Endometrial microvascular endothelial cells (primary cell): ENCODE data around the gene ARVCF. TPM values are rescaled to one million over a fixed set of nuclear protein-coding genes. Genes with fewer than 3 reads are reported as not detected.

Source experiments
- in situ Hi-C: cut with HindIII; loops from 2 replicates; pipeline ENCODE4 v1.10.0; 2017; ENCODE audit warnings: low sequenced_read_pairs, low pct_unique_long_range_greater_than_20kb; ENCODE audit errors: inconsistent ontology term
- total RNA-seq: library from RNA; depleted of rRNA; stranded (reverse); fragments of >200 nt; gene quantifications from one replicate; pipeline ENCODE4 v1.2.3, GENCODE V29; 2015; ENCODE audit errors: inconsistent ontology term

The ARVCF gene
- total RNA-seq, 1 donor from 2014 or later: 60.4 TPM

DNA sequence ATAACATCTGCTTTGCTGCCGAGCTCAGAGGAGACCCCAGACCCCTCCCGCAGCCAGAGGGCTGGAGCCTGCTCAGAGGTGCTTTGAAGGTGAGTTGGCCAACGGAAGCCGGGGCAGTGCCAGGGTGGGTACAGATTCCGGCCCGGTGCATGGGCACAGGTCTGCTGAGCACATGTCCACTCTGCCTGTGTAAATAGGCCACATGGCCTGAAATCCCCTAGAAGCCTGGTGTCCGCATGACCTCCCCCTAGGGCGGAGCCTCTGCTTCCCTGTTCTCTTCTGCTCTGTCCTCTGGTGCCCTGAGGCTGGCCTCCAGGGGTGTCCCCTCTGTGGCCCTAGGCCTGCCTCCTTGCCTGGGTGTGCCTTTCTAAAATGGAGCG is 55.4 kb downstream of the ARVCF start:
- in situ Hi-C loops: loop anchor here (25.0 kb wide), 1 partner anchor 151 kb away; the partner anchor contains the start of genes RANBP1 and TRMT2A

DNA sequence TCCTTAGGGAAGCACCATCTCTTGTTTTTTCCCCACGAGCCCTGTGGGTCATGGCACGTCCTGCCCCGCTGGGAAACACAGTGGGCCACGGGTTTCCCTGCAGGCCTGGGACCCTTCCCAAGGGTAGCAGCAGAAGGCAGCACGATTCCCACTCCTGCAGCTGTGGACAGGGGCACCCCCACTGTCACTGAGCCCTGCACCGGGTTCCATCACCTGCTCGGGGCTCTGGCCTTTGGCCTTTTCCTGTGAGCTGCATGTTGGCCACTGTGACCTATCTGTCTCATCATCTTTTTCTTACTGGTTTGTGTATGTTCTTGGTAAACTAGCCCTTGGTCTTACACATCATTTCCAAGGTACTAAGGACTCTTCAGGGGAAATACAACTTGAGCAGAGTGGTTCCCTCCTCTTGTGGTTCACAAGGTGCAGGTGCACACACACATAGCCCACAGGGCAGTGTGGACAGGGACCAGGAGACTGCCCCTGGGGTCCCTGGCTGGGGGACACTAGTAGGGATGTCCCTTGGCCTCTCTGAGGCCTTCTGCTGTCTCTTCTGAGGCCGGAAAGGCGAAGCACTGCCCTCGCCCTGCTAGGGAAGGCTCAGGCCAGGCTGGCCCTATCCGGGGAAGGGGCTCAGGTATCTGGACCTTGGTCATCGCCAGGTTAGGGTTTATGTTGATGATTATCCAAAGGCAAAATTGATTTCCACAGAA is 56.0 kb downstream of the ARVCF start:
- in situ Hi-C loops: loop anchor here (25.0 kb wide), 1 partner anchor 152 kb away; the partner anchor contains the start of genes RANBP1 and TRMT2A

DNA sequence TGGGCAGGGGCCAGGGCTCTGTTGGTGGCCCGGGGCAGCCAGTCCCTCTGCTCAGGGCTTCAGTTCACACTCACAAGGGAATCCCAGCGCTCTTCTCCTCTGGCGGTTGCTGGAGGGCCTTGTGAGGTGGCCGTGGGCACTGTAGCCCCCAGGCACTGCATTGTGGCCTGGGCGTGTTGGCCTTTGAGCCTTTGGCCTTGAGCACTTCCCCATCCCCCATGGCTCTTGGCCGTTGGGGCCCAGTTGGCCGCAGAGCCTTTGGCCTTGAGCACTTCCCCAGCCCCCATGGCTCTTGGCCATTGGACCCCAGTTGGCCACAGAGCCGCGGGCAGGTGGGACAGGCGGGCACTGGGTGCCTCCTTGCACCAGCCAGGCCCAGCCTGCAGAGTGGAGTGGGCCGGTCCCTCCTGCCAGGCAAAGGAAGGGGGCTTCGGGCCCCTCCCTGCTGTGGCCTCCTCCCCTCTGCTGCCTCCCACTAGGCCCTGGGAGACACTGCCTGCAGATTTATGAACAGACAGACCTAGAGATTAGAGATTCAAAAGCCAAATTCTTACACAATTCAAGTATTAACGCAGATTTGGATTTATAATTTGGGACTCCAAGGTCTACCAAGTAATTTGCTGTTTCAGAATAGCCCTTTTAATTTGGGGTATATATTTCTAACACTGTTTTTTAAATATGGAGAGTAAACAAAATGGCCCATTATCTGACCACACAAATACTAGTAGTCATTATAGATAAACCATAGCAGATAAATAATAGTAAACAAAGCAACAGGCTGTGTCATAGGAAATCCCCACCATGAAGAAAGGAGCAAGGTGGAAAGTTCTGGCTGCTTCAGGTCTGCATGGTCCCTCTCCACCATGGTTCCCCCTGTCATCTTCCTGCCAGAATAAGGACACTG is 56.8 kb downstream of the ARVCF start:
- in situ Hi-C loops: loop anchor here (25.0 kb wide), 1 partner anchor 152 kb away; the partner anchor contains the start of genes RANBP1 and TRMT2A

DNA sequence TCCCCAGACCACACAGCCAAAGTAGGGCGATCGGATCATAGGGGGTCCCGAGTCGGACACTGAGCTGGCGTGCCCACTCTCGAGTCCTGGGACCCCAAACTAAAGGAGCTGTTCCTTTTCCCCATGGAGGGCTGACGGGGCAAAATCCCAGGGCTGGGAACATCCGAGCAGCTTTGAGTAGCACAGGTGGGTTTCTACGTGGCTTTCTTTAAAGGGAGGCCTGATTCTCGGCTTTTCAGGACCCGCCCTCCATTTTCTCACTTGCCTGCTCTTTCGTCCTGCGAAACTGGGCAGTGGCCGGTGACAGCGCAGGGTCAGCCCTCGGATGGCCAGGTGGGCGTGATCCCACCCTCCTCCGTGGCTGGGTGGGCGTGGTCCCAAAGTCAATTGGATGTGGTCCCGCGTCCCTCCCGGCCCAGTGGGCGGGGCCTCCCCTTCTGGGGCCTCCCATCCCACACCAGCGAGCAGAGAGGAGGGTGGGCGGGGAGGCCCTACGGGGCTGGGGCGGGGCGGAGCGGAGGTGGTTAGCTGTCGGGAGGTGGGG is 57.5 kb downstream of the ARVCF start:
- in situ Hi-C loops: loop anchor here (25.0 kb wide), 1 partner anchor 153 kb away; the partner anchor contains the start of genes RANBP1 and TRMT2A

DNA sequence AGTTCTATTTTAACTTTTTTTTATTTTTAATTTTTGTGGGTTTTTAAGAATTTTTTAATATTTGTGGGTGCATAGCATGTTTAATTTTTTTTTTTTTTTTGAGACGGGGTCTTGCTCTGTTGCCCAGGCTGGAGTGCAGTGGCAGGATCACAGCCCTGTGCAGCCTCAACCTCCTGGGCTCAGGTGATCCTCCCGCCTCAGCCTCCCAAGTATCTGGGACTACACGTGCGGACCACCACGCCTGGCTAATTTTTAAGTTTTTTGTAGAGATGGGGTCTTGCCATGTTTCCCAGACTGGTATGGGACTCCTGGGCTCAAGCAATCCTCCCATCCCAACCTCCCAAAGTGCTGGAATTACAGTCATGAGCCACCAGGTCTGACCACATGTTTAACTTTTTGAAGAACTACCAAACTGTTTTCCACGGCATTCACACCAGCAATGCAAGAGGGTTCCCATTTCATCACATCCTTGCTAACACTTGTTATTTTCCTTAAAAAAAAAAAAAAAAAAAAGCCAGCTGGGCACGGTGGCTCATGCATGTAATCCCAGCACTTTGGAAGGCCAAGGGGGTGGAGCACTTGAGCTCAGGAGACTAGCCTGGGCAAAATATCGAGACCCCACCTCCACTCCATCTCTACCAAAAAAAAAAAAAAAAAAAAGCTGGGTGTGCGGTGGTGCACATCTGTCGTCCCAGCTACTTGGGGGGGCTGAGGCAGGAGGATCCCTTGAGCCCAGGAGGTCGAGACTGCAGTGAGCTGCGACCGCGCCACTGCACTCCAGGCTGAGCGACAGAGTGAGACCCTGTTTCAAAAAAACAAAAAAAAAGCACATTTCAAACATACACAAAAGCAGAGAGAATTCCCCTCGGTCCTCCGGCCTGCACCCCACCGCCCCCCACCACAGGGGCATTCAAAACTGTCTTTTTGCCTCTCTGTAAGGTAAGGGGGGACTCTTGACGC is 58.3 kb downstream of the ARVCF start:
- in situ Hi-C loops: loop anchor here (25.0 kb wide), 1 partner anchor 154 kb away; the partner anchor contains the start of genes RANBP1 and TRMT2A

DNA sequence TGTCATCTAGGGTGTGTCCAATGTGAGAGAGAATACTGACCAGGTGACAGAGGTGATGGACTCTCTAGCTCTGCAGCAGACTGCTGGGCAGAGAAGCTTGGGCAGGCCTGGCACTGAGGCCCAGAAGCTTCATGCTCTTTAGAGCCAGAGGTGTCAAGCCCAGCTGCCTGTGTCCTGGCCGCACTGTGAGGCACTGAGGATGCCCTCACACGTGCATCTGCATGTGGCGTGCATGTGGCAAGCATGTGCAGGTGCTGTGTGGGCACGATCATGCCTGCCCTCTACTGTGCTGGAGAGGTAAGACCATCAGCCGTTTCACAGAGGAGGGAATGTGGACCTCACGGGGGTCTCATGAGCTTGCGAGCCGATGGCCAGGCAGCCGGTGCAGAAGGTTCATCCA is 59.2 kb downstream of the ARVCF start:
- in situ Hi-C loops: loop anchor here (25.0 kb wide), 1 partner anchor 155 kb away; the partner anchor contains the start of genes RANBP1 and TRMT2A

DNA sequence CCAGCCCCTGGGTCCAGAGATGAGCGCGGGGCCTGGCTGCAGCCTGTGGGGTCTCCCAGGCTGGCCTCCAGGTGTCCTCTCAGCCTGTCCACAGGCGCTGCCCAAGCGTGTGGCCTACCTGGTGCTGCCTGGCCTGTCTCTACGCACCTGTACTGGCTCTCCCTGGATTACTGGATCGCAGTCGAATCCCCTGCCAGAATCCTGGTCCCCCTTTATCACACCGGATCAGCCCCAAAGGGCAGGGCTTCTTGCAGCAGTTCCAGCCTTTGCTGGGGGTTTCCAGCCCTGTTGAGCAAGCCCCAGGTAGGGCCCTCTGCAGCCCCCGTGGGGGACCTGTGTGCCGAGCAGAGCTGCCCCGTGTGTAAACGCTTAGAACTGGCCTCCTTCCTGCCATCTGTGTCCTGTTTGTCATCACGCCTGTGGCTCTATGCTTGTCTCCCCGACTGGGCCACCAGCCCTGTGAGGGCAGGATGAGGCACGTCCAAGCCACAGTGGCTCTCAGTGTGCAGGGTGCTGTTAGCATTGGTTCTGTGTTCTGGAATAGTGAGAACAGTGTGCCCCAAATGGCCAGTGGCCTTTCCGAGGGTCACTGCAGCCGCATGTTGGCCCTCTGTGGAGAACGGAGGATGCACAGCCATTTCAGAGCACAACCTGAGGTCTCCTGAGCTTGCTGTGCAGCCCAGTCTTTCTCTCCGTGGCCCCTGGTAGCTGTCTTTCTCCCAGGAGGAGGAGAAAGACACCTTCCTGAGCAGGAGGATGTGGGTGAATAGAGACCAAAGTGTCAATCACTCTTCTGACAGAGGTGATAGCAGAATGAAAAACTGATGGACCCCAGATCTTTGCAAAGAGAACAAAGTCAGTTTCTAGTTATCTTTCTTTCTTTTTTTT is 61.1 kb downstream of the ARVCF start:
- in situ Hi-C loops: loop anchor here (25.0 kb wide), 1 partner anchor 157 kb away; the partner anchor contains the start of genes RANBP1 and TRMT2A

DNA sequence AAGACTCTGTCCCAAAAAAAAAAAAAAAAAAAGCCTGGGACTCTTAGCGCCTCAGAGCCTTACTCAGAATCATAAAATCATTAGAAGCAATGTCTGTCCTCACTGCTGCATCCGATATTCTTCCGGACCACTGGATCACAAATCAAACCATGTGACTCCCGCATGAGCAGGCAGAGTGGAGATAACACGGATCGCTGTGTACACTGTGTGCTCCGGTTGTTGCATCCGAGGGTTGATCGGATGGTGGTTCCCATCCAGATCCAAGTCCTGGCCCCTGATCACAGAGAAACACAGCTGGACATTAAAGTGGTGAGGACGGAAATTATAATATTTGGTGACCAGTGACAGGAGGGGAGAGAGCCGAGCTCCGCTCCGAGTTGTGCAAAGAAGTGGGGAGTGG is 65.3 kb downstream of the ARVCF start:
- in situ Hi-C loops: loop anchor here (25.0 kb wide), 1 partner anchor 161 kb away; the partner anchor contains the start of genes RANBP1 and TRMT2A

DNA sequence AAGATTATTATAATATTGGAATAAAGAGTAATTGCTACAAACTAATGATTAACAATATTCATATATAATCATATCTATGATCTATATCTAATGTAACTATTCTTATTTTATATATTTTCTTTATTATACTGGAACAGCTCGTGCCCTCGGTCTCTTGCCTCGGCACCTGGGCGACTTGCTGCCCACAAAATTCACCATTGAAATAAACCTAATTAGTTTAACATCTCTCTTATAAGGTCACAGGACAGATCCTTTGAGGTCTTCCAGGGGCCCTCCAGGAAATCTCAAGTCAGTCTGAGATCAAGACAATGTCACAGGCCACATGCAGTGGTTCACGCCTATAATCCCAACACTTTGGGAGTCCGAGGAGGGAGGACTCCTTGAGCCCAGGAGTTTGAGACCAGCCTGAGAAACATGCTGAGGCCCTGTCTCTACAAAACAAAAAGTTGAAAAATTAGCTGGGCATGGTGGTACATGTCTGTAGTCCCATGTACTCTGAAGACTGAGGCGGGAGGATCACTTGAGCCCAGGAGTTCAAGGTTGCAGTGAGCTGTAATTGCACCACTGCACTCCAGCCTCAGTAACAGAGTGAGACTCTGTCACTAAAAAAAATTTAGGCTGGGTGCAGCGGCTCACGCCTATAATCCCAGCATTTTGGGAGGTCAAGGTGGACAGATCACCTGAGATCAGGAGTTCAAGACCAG is 68.4 kb downstream of the ARVCF start:
- in situ Hi-C loops: no loop called here

DNA sequence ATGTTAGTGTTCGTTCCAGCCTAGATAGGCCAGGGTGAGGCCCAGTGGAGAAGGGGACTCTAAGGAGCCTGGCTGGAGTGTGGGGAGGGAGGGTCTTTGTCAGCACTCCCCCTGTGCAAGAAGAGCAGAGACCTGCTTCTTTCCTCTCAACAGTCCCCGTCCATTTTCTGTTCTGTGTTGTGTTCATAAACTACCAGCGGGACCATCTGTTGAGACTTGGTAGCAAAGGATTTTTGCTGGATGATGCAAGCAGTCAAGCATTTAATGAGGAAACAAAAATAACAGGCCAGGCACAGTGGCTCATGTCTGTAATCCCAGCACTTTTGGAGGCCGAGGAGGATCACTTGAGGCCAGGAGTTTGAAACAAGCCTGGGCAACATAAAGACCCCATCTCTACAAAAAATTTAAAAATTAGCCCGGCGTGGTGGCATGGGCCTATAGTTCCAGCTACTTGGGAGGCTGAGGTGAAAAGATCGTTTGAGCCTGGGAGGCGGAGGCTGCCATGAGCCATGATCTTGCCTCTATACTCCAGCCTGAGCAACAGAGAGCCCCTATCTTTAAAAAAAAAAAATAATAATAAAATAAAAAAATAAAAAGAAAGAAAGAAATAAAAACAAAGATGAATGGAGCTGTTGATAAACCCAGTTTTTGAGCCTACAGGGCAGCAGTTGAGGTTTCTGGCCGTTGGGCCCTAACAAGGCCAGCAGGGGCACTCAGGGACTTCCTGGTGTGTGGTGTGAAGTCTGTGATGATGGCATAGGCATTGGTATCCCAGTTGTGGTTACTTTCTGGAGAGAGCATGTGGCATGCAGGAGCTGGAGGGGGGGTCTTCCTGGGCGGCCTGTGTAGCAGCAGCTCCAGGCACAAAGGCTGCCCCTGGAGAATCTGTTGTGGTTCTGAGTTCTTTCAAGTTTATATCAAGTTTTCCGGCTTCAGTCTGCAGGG is 73.3 kb downstream of the ARVCF start:
- in situ Hi-C loops: no loop called here

DNA sequence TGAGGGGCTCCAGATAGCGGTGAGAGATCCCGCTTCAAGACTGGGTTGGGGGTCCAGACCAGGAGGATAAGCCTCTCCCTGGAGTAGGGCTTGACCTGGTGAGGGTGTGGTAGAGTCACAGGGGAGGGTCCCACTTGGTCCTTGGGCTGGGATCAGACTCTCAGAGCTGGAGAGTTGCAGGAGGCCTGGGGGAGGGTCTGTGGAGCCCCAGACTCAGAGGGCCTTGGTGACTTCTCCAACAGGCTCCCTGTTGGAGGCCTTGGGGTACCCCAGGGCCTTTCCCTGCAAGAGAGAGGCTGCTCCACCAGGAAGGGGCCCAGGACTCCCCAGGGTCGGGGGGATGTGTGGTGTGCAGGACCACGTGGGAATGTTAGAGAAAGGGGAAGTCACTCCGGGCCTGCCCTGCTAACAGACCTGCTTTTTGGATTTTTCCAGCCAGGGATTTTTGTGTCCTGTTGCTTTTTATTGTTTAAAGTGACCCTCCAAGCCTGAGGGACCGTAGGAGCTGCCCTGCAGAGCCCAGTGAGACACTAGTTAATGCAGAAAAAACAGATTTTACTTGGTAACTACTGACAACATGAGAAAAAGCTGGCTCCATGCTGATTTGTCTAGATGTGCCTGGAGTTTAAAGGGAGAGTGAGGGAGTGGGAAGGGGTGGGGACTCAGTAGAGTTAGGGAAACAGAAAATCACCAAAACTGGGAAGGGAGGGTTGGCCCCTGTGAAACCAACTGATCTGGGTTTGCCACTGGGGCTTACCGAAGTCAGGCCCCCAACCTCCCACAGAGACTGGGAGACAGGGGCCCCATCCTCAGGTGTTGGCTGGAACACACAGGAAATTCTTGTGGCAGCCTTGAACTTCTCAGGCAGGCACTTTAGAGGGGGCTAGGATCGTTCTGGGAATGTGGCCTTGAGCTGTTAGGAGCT is 74.2 kb downstream of the ARVCF start:
- in situ Hi-C loops: no loop called here

DNA sequence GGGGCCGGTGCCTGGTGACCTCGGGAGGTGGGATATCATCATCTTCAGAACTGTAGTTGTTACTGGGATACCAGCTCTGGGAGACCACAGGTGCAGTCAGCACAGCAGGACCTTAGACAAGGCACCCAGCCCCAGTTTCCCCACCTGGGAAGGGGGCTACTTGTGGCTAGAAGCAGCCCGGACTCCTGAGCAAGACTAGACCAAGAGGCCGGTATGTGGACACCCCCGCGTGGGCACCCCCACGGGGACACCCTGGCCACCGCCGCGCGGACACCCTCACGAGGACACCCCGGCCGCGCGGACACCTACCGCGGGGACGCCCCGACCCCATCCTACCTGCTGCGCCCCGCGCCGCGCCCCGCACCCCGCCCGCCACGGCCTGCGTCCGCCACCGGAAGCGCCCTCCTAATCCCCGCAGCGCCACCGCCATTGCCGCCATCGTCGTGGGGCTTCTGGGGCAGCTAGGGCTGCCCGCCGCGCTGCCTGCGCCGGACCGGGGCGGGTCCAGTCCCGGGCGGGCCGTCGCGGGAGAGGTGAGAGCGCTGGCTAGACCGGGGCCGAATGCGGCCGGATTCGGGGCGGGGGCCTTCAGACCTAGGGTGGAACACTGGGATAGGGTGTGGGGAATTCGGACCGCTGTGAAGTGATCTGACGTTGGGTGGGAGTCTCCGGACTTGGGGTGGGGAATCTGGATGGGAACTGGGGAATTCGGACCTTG is 75.1 kb downstream of the ARVCF start, which contains the start of the genes COMT and TXNRD2:
TSS of gene COMT (plus strand) at position 408 of the 718 bp plus-strand sequence. CDS start 20,755 bp downstream, outside the sequence.
TSS of gene TXNRD2 (minus strand) at position 454 of the 718 bp plus-strand sequence. CDS start at position 439, 15 bp downstream.
- in situ Hi-C loops: no loop called here

DNA sequence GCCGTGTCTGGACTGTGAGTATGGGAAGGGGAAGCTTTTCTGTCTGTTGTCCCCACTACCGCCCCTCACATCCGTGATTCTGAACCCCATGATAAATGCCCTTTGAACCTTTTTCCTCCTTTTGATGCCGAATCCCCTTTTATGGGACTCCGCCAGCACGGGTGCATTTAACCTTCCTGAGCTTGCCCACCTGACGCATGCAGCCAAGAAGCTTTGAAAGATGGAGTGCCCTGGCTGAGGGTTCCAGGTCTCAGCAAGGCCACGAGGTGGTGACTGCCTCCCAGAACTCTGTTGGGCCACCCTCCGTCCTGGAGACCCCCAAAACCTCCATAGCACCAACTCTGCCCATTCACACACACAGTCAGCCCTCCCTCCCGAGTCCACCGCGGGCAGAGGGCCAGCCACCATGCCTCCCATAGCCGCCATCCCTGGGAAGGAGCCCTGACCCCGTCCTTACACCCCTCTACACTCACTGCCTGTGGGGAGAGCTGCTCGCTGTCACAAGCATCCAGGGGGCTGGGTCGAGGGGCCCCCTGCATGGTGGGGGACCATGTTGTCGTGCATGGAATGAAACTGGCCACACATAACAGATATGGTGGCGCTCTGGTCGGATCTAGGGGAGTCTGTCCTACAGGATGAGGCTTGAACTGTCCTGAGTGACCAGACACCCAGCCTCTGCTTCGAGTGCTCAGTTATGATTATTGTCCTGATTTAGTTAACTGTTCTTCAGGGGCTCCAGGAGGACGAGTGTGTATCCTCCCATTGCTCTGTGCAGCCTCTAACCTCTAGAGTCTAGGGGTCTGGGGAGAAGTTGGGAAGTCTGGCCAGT is 75.9 kb downstream of the ARVCF start:
- in situ Hi-C loops: no loop called here
